NCI-H2029 (cell line): ENCODE results near the gene NAP1L4.
A peak's percentile ranks its signal among the peaks of the same experiment; 100 is the strongest.
"Not testable (repeated sequence)": the region's sequence is repeated elsewhere in the genome, so short reads cannot be mapped to it uniquely, and the experiment has no call there.

ENCODE experiments used
- DNase-seq: peaks from one replicate; lab custom pipeline; 2025; lab: John Stamatoyannopoulos, UW

The NAP1L4 gene

DNA sequence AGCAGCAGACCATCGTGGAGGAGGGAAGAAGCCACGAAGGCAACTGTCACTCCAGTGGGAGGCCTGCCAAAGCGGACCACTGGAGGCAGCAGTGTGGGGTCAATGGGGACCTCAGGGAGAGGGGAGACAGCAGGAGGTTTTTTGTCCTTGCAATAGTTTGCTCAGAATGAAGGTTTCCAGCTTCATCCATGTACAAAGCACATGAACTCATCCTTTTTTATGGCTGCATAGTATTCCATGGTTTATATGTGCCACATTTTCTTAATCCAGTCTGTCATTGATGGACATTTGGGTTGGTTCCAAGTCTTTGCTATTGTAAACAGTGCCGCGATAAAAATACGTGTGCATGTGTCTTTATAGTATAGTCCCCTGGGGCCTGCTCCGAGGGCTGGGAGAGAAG is 86.8 kb downstream of the NAP1L4 start:
- not testable (repeated sequence) for DNase-seq

GRCh38 chr11:2904153-2905052 is 87.7 kb downstream of the NAP1L4 start:
- DNase-seq: peak; percentile 81

- no peak for DNase-seq
These were observed 88.5 kb downstream of the NAP1L4 start for GRCh38 chr11:2903672-2904011.

GRCh38 chr11:2902784-2903671 is 89.1 kb downstream of the NAP1L4 start:
- no peak for DNase-seq

- DNase-seq: peak; percentile 97
These were observed 90.0 kb downstream of the NAP1L4 start for GRCh38 chr11:2901854-2902783.

GRCh38 chr11:2901196-2901796 is 90.8 kb downstream of the NAP1L4 start:
- no peak for DNase-seq

DNA sequence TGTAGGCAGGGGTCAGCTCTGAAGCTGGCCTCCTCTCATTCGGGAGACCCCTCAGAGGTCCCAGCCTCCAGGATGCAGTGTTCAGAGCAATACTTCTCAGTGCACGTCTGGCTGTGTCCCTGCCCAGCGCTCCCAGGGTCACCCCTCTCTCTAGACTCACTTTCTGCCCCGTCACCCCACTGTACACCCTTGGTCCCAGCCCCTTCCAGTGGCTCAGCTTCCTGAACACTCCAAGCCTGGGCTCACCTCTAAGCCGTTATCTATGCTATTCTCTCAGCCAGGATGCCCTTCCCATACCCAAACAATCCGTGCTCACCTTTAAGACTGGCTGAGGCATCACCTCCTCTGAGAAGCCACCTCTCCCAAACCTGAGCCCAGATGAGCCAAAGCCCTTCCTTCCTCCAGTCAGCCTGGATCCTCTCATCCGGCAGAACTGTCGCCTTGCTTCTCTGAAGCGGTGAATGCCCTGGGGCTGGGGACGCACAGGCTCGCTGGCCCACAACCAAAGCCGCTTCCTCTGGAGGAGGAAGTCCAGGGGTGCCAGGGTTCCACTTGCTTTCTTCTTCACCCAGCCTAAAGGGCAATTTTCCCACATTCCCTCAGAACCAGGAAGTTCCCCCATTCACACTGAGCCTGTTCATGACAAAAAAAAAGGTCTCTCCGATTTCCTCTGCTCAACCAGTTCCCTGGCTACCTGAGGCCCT is 92.9 kb downstream of the NAP1L4 start:
- DNase-seq: no peak

GRCh38 chr11:2898366-2899079 is 93.6 kb downstream of the NAP1L4 start:
- DNase-seq: peak; percentile 65

DNA sequence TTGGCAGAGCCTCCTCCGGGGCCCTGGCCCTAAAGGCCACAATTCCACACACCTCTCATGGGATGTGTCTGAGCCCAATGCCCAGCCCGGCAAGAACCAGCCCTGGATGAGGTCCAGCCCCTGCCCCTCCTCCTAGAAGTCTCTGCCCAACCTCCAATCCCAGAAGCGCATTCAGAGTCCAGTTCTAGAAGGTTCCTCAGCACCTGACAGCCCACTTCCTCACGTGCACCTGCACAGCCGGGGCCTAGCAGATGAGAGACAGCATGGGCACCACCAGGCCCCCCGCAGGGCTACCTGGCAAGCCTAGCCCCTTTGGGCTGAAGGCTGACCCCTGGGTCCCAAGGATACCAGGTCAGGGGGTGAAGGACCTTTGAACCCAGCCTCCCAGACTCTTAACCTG is 95.1 kb downstream of the NAP1L4 start:
- no peak for DNase-seq

- no peak for DNase-seq
These were observed 96.1 kb downstream of the NAP1L4 start for GRCh38 chr11:2896047-2896446.
